ENCODE measurements around the gene CATSPER1.

The CATSPER1 gene

GRCh38 chr11:66045177-66045639 lies 18.9 kb upstream of the CATSPER1 start:
- H3K4me3 ChIP-seq (ENCODE audit: low read length) = no peak overlapping the region
- TF ChIP-seq CTCF (conservative IDR thresholded peaks at IDR 0.05; ENCODE audit: low read depth, low read length) = peak; percentile 95
- DNase-seq (ENCODE audit: low read depth) = no peak

- TF ChIP-seq CTCF (conservative IDR thresholded peaks at IDR 0.05; ENCODE audit: low read depth, low read length) = no peak
- no peak overlapping the region for H3K4me3 ChIP-seq (ENCODE audit: low read length)
- no peak for DNase-seq (ENCODE audit: low read depth)
Observed at GRCh38 chr11:66044757-66045156, 18.5 kb upstream of the CATSPER1 start.

- DNase-seq (ENCODE audit: low read depth) = no peak
- no peak overlapping the region for H3K4me3 ChIP-seq (ENCODE audit: low read length)
- no peak for TF ChIP-seq CTCF (conservative IDR thresholded peaks at IDR 0.05; ENCODE audit: low read depth, low read length)
Observed at GRCh38 chr11:66042996-66043906, 17.0 kb upstream of the CATSPER1 start.

- H3K4me3 ChIP-seq (ENCODE audit: low read length) = no peak overlapping the region
- no peak for TF ChIP-seq CTCF (conservative IDR thresholded peaks at IDR 0.05; ENCODE audit: low read depth, low read length)
- DNase-seq (ENCODE audit: low read depth) = no peak
Observed at GRCh38 chr11:66042227-66042995, 16.1 kb upstream of the CATSPER1 start.

- TF ChIP-seq CTCF (conservative IDR thresholded peaks at IDR 0.05; ENCODE audit: low read depth, low read length) = no peak
- no peak overlapping the region for H3K4me3 ChIP-seq (ENCODE audit: low read length)
- no peak for DNase-seq (ENCODE audit: low read depth)
Observed at GRCh38 chr11:66039765-66040164, 13.5 kb upstream of the CATSPER1 start.

- no peak for DNase-seq (ENCODE audit: low read depth)
- TF ChIP-seq CTCF (conservative IDR thresholded peaks at IDR 0.05; ENCODE audit: low read depth, low read length) = no peak
- H3K4me3 ChIP-seq (ENCODE audit: low read length) = no peak overlapping the region
Observed at GRCh38 chr11:66037327-66037726, 11.0 kb upstream of the CATSPER1 start.
